ENCODE measurements around the gene SMYD3. TPM values are rescaled to one million over a fixed set of nuclear protein-coding genes. Genes with fewer than 3 reads are reported as not detected.

Gene SMYD3
- total and polyA plus RNA-seq, 2 of the 13 experiments (the other 11 are each of a cell fraction or from before 2014, with no cell fraction given): 27.7 to 35.8 TPM

DNA sequence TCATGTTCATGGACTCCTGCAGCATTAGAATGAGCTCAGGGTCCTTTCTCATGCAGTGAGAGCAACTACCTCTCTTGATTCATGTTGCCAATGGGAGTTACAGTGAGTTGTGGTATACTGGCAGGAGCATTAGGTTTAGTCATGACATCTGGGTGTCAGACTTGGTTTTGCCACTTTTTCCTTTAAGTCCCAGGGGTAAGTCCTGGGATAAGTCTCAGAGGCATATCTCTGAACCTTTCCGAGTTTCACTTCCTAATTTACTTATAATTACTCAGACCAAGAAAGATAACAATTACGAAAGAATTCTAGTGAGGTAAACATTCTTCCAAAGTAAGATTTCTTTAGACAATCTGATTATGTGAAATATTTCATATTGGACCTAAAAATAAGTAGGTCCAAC, 606.0 kb downstream of the SMYD3 start (continued):
- TF ChIP-seq, protein P1, sequence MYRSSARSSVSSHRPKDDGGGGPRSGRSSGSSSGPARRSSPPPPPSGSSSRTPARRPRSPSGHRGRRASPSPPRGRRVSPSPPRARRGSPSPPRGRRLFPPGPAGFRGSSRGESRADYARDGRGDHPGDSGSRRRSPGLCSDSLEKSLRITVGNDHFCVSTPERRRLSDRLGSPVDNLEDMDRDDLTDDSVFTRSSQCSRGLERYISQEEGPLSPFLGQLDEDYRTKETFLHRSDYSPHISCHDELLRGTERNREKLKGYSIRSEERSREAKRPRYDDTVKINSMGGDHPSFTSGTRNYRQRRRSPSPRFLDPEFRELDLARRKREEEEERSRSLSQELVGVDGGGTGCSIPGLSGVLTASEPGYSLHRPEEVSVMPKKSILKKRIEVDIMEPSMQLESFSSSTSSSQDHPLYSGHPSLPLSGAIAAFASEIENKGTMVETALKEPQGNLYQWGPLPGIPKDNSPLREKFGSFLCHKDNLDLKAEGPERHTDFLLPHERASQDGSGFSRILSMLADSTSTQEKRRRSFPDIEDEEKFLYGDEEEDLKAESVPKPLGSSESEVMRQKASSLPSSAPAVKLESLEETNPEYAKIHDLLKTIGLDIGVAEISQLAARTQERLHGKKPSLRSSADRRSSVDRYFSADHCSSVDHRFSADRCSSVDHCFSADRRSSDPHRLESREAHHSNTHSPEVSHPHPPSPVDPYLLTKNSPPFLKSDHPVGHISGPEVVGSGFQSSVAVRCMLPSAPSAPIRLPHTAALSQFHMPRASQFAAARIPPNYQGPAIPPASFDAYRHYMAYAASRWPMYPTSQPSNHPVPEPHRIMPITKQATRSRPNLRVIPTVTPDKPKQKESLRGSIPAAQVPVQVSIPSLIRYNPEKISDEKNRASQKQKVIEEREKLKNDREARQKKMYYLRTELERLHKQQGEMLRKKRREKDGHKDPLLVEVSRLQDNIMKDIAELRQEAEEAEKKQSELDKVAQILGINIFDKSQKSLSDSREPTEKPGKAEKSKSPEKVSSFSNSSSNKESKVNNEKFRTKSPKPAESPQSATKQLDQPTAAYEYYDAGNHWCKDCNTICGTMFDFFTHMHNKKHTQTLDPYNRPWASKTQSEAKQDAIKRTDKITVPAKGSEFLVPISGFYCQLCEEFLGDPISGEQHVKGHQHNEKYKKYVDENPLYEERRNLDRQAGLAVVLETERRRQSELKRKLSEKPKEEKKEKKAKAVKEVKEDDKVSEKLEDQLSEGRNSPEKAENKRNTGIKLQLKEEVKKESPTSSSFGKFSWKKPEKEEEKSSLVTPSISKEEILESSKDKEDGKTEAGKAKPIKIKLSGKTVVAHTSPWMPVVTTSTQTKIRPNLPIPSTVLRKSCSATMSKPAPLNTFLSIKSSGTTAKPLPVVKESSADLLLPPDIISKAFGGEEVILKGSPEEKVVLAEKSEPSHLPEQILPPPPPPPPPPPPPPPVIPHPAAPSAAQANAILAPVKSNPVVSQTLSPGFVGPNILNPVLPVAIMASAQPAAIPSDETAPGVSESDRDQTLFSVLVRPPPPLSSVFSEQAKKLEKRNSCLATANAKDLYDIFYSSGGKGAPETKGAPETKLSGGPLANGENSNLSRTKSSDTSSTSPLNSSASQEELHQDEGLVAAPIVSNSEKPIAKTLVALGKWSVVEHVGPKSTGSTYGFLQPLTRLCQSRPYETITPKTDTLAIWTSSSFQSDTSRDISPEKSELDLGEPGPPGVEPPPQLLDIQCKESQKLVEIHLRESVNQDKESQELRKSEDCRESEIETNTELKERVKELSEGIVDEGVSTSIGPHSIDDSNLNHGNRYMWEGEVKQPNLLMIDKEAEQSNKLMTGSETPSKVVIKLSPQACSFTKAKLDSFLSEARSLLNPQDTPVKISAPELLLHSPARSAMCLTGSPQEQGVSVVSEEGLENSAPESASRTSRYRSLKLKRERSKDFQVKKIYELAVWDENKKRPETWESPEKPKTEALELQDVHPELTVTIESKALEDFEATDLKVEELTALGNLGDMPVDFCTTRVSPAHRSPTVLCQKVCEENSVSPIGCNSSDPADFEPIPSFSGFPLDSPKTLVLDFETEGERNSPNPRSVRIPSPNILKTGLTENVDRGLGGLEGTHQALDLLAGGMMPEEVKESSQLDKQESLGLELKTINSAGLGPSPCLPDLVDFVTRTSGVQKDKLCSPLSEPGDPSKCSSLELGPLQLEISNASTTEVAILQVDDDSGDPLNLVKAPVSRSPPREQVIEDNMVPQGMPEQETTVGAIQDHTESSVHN (CRISPR knock-in tag; IDR thresholded peaks at IDR 0.05): no peak
- TF ChIP-seq ETV6 (CRISPR knock-in tag; conservative IDR thresholded peaks at IDR 0.05): no peak
- TF ChIP-seq MTF2 (CRISPR knock-in tag; IDR thresholded peaks at IDR 0.05; ENCODE audit: borderline replicate concordance): no peak
- TF ChIP-seq, protein P2, sequence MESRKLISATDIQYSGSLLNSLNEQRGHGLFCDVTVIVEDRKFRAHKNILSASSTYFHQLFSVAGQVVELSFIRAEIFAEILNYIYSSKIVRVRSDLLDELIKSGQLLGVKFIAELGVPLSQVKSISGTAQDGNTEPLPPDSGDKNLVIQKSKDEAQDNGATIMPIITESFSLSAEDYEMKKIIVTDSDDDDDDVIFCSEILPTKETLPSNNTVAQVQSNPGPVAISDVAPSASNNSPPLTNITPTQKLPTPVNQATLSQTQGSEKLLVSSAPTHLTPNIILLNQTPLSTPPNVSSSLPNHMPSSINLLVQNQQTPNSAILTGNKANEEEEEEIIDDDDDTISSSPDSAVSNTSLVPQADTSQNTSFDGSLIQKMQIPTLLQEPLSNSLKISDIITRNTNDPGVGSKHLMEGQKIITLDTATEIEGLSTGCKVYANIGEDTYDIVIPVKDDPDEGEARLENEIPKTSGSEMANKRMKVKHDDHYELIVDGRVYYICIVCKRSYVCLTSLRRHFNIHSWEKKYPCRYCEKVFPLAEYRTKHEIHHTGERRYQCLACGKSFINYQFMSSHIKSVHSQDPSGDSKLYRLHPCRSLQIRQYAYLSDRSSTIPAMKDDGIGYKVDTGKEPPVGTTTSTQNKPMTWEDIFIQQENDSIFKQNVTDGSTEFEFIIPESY (CRISPR knock-in tag; IDR thresholded peaks at IDR 0.05): no peak
- TF ChIP-seq, protein P3, sequence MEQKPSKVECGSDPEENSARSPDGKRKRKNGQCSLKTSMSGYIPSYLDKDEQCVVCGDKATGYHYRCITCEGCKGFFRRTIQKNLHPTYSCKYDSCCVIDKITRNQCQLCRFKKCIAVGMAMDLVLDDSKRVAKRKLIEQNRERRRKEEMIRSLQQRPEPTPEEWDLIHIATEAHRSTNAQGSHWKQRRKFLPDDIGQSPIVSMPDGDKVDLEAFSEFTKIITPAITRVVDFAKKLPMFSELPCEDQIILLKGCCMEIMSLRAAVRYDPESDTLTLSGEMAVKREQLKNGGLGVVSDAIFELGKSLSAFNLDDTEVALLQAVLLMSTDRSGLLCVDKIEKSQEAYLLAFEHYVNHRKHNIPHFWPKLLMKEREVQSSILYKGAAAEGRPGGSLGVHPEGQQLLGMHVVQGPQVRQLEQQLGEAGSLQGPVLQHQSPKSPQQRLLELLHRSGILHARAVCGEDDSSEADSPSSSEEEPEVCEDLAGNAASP (CRISPR knock-in tag; IDR thresholded peaks at IDR 0.05; ENCODE audit: borderline replicate concordance): no peak
- TF ChIP-seq, protein P4, sequence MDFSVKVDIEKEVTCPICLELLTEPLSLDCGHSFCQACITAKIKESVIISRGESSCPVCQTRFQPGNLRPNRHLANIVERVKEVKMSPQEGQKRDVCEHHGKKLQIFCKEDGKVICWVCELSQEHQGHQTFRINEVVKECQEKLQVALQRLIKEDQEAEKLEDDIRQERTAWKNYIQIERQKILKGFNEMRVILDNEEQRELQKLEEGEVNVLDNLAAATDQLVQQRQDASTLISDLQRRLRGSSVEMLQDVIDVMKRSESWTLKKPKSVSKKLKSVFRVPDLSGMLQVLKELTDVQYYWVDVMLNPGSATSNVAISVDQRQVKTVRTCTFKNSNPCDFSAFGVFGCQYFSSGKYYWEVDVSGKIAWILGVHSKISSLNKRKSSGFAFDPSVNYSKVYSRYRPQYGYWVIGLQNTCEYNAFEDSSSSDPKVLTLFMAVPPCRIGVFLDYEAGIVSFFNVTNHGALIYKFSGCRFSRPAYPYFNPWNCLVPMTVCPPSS (IDR thresholded peaks at IDR 0.05): no peak
- no peak for TF ChIP-seq RBM22 (optimal IDR thresholded peaks at IDR 0.05; ENCODE audit: low read length)
- TF ChIP-seq, protein P5, sequence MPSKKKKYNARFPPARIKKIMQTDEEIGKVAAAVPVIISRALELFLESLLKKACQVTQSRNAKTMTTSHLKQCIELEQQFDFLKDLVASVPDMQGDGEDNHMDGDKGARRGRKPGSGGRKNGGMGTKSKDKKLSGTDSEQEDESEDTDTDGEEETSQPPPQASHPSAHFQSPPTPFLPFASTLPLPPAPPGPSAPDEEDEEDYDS (CRISPR knock-in tag; IDR thresholded peaks at IDR 0.05): no peak
- TF ChIP-seq BRCA1 (CRISPR knock-in tag; IDR thresholded peaks at IDR 0.05): no peak
- TF ChIP-seq ZNF30 (CRISPR knock-in tag; IDR thresholded peaks at IDR 0.05): no peak
